ENCODE results near the gene PRDM10. TPM values are rescaled to one million over a fixed set of nuclear protein-coding genes. Genes with fewer than 3 reads are reported as not detected.

Gene PRDM10
- total RNA-seq, 1 experiment from 2014 or later, result 18.1 TPM

GRCh38 chr11:129855086-129855485, 147.5 kb downstream of the PRDM10 start:
- ChIA-PET CTCF (no interaction called here), POLR2A (ENCODE audit: low non-redundant PET) (no interaction called here)
- no peaks in the 10 kb centered on the region for H3K4me1 ChIP-seq (ENCODE audit: insufficient read depth, low read length, poor library complexity, severe bottlenecking)
- no peaks in the 10 kb centered on the region for H3K27me3 ChIP-seq (replicated peaks; ENCODE audit: insufficient read depth, low read depth, low read length, poor library complexity)
- TF ChIP-seq EZH2 (IDR thresholded peaks at IDR 0.05; ENCODE audit: borderline replicate concordance, low read depth, low read length, poor library complexity, severe bottlenecking) (no peak), CTCF (conservative IDR thresholded peaks at IDR 0.05; ENCODE audit: low read depth, low read length) (no peak)
- intact Hi-C loops (cut with micrococcal nuclease; ENCODE audit: unreplicated experiment), result no loop called here
- peaks cover 5% of the 10 kb centered on the region for H3K36me3 ChIP-seq (ENCODE audit: insufficient read depth, low read length, poor library complexity, severe bottlenecking)
- no peak overlapping the region for H3K27ac ChIP-seq (ENCODE audit: low read depth, low read length, poor library complexity, severe bottlenecking)
- H3K4me3 ChIP-seq (ENCODE audit: low read depth, low read length, poor library complexity, severe bottlenecking), result no peak overlapping the region
- BruUV-seq (replicated peaks), result no TSS peak
- H3K9me3 ChIP-seq (ENCODE audit: low read depth, low read length, poor library complexity, severe bottlenecking), result no peaks in the 10 kb centered on the region
- DNase-seq (ENCODE audit: low spot score), result no peak

GRCh38 chr11:129854232-129854805, 148.3 kb downstream of the PRDM10 start:
- no peak overlapping the region for H3K4me3 ChIP-seq (ENCODE audit: low read depth, low read length, poor library complexity, severe bottlenecking)
- no peaks in the 10 kb centered on the region for H3K36me3 ChIP-seq (ENCODE audit: insufficient read depth, low read length, poor library complexity, severe bottlenecking)
- no peaks in the 10 kb centered on the region for H3K4me1 ChIP-seq (ENCODE audit: insufficient read depth, low read length, poor library complexity, severe bottlenecking)
- DNase-seq (ENCODE audit: low spot score), result no peak
- H3K27me3 ChIP-seq (replicated peaks; ENCODE audit: insufficient read depth, low read depth, low read length, poor library complexity), result no peaks in the 10 kb centered on the region
- H3K27ac ChIP-seq (ENCODE audit: low read depth, low read length, poor library complexity, severe bottlenecking), result no peak overlapping the region
- H3K9me3 ChIP-seq (ENCODE audit: low read depth, low read length, poor library complexity, severe bottlenecking), result no peaks in the 10 kb centered on the region
- POLR2A ChIA-PET (ENCODE audit: low non-redundant PET), result no interaction called here
- intact Hi-C loops (cut with micrococcal nuclease; ENCODE audit: unreplicated experiment), result no loop called here
- TF ChIP-seq CTCF (conservative IDR thresholded peaks at IDR 0.05; ENCODE audit: low read depth, low read length) (no peak), EZH2 (IDR thresholded peaks at IDR 0.05; ENCODE audit: borderline replicate concordance, low read depth, low read length, poor library complexity, severe bottlenecking) (no peak)
- no TSS peak for BruUV-seq (replicated peaks)
- CTCF ChIA-PET, result no interaction called here

- Histone ChIP-seq H3K4me3 (ENCODE audit: low read depth, low read length, poor library complexity, severe bottlenecking) (no peak overlapping the region), H3K9me3 (ENCODE audit: low read depth, low read length, poor library complexity, severe bottlenecking) (no peaks in the 10 kb centered on the region), H3K27me3 (replicated peaks; ENCODE audit: insufficient read depth, low read depth, low read length, poor library complexity) (no peaks in the 10 kb centered on the region), H3K4me1 (ENCODE audit: insufficient read depth, low read length, poor library complexity, severe bottlenecking) (no peaks in the 10 kb centered on the region), H3K36me3 (ENCODE audit: insufficient read depth, low read length, poor library complexity, severe bottlenecking) (no peaks in the 10 kb centered on the region), H3K27ac (ENCODE audit: low read depth, low read length, poor library complexity, severe bottlenecking) (no peak overlapping the region)
- DNase-seq (ENCODE audit: low spot score), result peak; percentile 26
- TF ChIP-seq EZH2 (IDR thresholded peaks at IDR 0.05; ENCODE audit: borderline replicate concordance, low read depth, low read length, poor library complexity, severe bottlenecking) (no peak), CTCF (conservative IDR thresholded peaks at IDR 0.05; ENCODE audit: low read depth, low read length) (no peak)
- intact Hi-C loops (cut with micrococcal nuclease; ENCODE audit: unreplicated experiment), result no loop called here
- no TSS peak for BruUV-seq (replicated peaks)
- CTCF ChIA-PET, result no interaction called here
- POLR2A ChIA-PET (ENCODE audit: low non-redundant PET), result no interaction called here
Measured at GRCh38 chr11:129853518-129854231, 149.0 kb downstream of the PRDM10 start.

Measured in A673 (cell line).